ENCODE results near the gene TNFAIP8L3.

TNFAIP8L3 gene

DNA sequence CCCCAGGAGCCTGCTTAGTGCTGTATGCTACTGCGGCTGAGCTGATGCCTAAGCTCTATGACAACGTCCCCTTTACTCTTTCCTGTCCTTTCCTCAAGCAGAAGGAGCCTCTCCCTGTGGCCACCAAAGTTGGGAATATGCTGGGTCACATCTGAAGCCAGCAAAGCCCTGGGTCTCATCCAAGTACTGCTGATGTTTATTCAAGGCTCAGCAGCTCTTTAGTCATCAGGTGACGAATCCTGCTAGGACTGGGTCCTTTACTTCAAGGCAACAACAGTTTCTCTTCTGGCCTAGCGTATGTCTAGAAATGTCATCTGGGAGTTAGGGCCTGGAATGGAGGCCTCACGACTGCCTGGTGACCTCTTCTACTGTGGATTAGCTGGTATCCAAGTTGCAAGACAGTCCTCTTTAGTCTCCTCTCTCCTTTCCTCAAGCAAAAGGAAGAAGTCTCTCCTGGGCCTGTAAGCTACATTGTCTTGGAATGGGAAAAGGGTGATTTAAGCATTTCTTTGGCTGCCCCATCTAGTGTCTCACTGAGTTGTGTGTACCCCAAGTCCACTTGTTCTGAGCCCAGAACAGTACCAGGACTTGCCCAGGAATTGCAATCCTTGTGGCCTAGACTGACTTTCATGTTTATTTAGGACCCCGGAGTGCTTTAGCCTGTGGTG is 63.9 kb downstream of the TNFAIP8L3 start:
- DNase-seq (ENCODE audit: low read depth, low spot score): no peak
- Histone ChIP-seq H3K9ac (ENCODE audit: insufficient read length) (no peak overlapping the region), H3K9me3 (ENCODE audit: low read depth, low read length) (no peaks in the 10 kb centered on the region), H3K4me3 (no peak overlapping the region), H3K27ac (no peak overlapping the region), H3K36me3 (ENCODE audit: insufficient read depth, low read length) (no peaks in the 10 kb centered on the region)
- no peak for TF ChIP-seq EZH2 (IDR thresholded peaks at IDR 0.05)
- TF ChIP-seq FOXP2 (optimal IDR thresholded peaks at IDR 0.05; ENCODE audit: control extremely low read depth, extremely low read length, insufficient read depth): no peak
- TF ChIP-seq POLR2AphosphoS5 (IDR thresholded peaks at IDR 0.05; ENCODE audit: borderline replicate concordance, low read depth, low read length): no peak

DNA sequence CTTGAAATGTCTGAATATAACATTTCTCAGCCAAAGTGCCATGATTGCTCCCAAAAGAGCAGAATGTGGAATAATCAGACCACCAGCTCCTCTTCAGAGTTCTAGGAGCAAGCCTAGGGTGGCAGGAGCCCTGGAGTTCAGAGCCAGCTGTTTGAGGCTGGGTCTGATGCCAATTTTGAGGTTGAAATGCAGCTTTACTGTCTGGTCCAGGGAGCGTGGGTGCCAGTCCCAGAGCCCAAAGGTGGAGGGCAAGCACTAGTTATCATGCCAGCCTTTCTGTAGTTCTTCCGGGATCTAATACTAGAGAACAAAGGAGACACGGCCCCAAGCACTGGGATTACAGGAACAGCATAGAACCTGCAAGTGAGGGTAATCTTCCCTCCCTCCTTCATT is 69.3 kb downstream of the TNFAIP8L3 start:
- TF ChIP-seq EZH2 (IDR thresholded peaks at IDR 0.05) (no peak), FOXP2 (optimal IDR thresholded peaks at IDR 0.05; ENCODE audit: control extremely low read depth, extremely low read length, insufficient read depth) (no peak), POLR2AphosphoS5 (IDR thresholded peaks at IDR 0.05; ENCODE audit: borderline replicate concordance, low read depth, low read length) (no peak)
- H3K9ac ChIP-seq (ENCODE audit: insufficient read length): no peak overlapping the region
- no peak for DNase-seq (ENCODE audit: low read depth, low spot score)
- no peaks in the 10 kb centered on the region for H3K9me3 ChIP-seq (ENCODE audit: low read depth, low read length)
- no peaks in the 10 kb centered on the region for H3K36me3 ChIP-seq (ENCODE audit: insufficient read depth, low read length)
- H3K27ac ChIP-seq: no peak overlapping the region
- H3K4me3 ChIP-seq: no peak overlapping the region

DNA sequence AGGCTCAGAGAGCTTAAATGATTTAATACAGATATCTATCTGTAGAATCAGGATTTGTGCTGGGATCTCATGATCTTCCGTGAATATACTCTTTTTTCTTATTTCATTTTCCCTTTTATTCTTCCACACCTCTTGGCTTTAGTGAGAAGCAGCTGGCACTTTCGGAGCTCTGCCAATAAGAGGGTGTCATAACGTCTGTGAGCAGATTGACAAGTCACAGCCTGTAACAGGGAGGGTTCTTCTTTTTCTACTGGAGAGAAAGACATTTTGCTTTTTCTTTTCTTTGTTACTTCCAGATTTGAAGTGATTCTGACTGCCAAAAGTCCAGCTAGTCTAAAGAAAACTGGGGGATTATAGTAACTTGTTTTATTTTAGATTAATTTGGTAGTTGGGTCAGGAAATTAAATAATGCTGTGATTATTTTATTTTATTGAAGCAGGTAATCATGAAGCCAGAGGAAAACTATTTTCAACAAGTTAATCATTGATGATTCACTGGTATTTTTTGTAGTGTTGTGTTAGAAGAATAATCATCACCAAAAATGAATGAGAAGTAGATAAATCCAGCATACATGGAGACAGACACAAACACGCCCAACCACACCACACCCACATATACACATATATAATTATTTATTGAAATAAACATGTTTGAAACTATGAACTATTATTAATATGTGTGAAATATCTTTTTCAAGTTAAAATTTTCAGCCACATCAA is 69.8 kb downstream of the TNFAIP8L3 start:
- Histone ChIP-seq H3K9me3 (ENCODE audit: low read depth, low read length) (no peaks in the 10 kb centered on the region), H3K27ac (no peak overlapping the region), H3K36me3 (ENCODE audit: insufficient read depth, low read length) (no peaks in the 10 kb centered on the region), H3K4me3 (no peak overlapping the region), H3K9ac (ENCODE audit: insufficient read length) (no peak overlapping the region)
- TF ChIP-seq POLR2AphosphoS5 (IDR thresholded peaks at IDR 0.05; ENCODE audit: borderline replicate concordance, low read depth, low read length): no peak
- TF ChIP-seq FOXP2 (optimal IDR thresholded peaks at IDR 0.05; ENCODE audit: control extremely low read depth, extremely low read length, insufficient read depth): no peak
- TF ChIP-seq EZH2 (IDR thresholded peaks at IDR 0.05): no peak
- DNase-seq (ENCODE audit: low read depth, low spot score): no peak

- Histone ChIP-seq H3K9ac (ENCODE audit: insufficient read length) (no peak overlapping the region), H3K27ac (no peak overlapping the region), H3K4me3 (no peak overlapping the region), H3K9me3 (ENCODE audit: low read depth, low read length) (no peaks in the 10 kb centered on the region), H3K36me3 (ENCODE audit: insufficient read depth, low read length) (no peaks in the 10 kb centered on the region)
- DNase-seq (ENCODE audit: low read depth, low spot score): no peak
- TF ChIP-seq EZH2 (IDR thresholded peaks at IDR 0.05): no peak
- no peak for TF ChIP-seq FOXP2 (optimal IDR thresholded peaks at IDR 0.05; ENCODE audit: control extremely low read depth, extremely low read length, insufficient read depth)
Observed at GRCh38 chr15:51023499-51023898, 71.2 kb downstream of the TNFAIP8L3 start.

DNA sequence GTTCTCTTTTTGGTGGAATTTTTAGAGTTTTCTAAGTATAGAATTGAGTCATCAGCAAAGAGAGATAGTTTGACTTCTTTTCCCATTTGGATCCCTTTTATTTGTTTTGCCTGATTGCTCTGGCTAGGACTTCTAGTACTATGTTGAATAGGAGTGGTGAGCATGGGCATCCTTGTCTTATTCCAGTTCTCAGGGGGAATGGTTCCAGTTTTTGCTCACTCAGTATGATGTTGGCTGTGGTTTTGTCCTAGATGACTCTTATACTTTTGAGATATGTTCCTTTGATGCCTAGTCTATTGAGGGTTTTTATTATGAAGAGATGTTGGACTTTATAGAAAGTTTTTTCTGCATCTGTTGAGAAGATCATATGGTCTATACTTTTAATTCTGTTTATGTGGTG is 72.5 kb downstream of the TNFAIP8L3 start:
- H3K36me3 ChIP-seq (ENCODE audit: insufficient read depth, low read length): no peaks in the 10 kb centered on the region
- H3K4me3 ChIP-seq: no peak overlapping the region
- no peak for DNase-seq (ENCODE audit: low read depth, low spot score)
- H3K9me3 ChIP-seq (ENCODE audit: low read depth, low read length): no peaks in the 10 kb centered on the region
- TF ChIP-seq POLR2AphosphoS5 (IDR thresholded peaks at IDR 0.05; ENCODE audit: borderline replicate concordance, low read depth, low read length) (no peak), EZH2 (IDR thresholded peaks at IDR 0.05) (no peak), FOXP2 (optimal IDR thresholded peaks at IDR 0.05; ENCODE audit: control extremely low read depth, extremely low read length, insufficient read depth) (no peak)
- H3K9ac ChIP-seq (ENCODE audit: insufficient read length): no peak overlapping the region
- H3K27ac ChIP-seq: no peak overlapping the region

DNA sequence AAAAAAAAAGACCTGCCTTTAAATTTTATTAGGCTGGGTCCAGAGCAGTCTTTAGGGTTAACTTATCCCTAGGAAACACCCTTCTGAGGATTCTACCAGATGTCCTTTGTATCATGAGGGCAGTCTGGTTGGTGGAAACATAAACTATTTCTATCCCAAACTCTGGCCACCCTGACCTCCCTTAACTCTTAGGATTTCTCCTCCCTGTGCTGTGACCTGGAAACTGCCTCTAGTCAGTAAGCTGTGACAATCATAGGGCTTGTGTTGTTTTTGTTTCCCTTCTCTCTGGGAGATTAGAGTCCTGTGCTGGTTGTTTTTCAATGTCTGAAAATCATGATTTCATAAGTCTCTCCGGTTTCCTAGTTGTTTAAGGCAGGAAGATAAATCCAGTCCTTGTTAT is 78.1 kb downstream of the TNFAIP8L3 start:
- Histone ChIP-seq H3K9ac (ENCODE audit: insufficient read length) (no peak overlapping the region), H3K27ac (no peak overlapping the region), H3K36me3 (ENCODE audit: insufficient read depth, low read length) (no peaks in the 10 kb centered on the region), H3K4me3 (no peak overlapping the region), H3K9me3 (ENCODE audit: low read depth, low read length) (no peaks in the 10 kb centered on the region)
- TF ChIP-seq EZH2 (IDR thresholded peaks at IDR 0.05): no peak
- no peak for TF ChIP-seq FOXP2 (optimal IDR thresholded peaks at IDR 0.05; ENCODE audit: control extremely low read depth, extremely low read length, insufficient read depth)
- no peak for TF ChIP-seq POLR2AphosphoS5 (IDR thresholded peaks at IDR 0.05; ENCODE audit: borderline replicate concordance, low read depth, low read length)
- no peak for DNase-seq (ENCODE audit: low read depth, low spot score)

GRCh38 chr15:51011212-51011611 is 83.5 kb downstream of the TNFAIP8L3 start:
- TF ChIP-seq POLR2AphosphoS5 (IDR thresholded peaks at IDR 0.05; ENCODE audit: borderline replicate concordance, low read depth, low read length) (no peak), FOXP2 (optimal IDR thresholded peaks at IDR 0.05; ENCODE audit: control extremely low read depth, extremely low read length, insufficient read depth) (no peak), EZH2 (IDR thresholded peaks at IDR 0.05) (no peak)
- no peaks in the 10 kb centered on the region for H3K9me3 ChIP-seq (ENCODE audit: low read depth, low read length)
- H3K27ac ChIP-seq: no peak overlapping the region
- DNase-seq (ENCODE audit: low read depth, low spot score): no peak
- no peak overlapping the region for H3K9ac ChIP-seq (ENCODE audit: insufficient read length)
- no peaks in the 10 kb centered on the region for H3K36me3 ChIP-seq (ENCODE audit: insufficient read depth, low read length)
- no peak overlapping the region for H3K4me3 ChIP-seq

GRCh38 chr15:51007131-51007666 is 87.5 kb downstream of the TNFAIP8L3 start:
- no peak for TF ChIP-seq POLR2AphosphoS5 (IDR thresholded peaks at IDR 0.05; ENCODE audit: borderline replicate concordance, low read depth, low read length)
- no peak for TF ChIP-seq EZH2 (IDR thresholded peaks at IDR 0.05)
- no peak for TF ChIP-seq FOXP2 (optimal IDR thresholded peaks at IDR 0.05; ENCODE audit: control extremely low read depth, extremely low read length, insufficient read depth)
- no peaks in the 10 kb centered on the region for H3K9me3 ChIP-seq (ENCODE audit: low read depth, low read length)
- H3K4me3 ChIP-seq: no peak overlapping the region
- no peak overlapping the region for H3K9ac ChIP-seq (ENCODE audit: insufficient read length)
- no peak overlapping the region for H3K27ac ChIP-seq
- no peak for DNase-seq (ENCODE audit: low read depth, low spot score)
- no peaks in the 10 kb centered on the region for H3K36me3 ChIP-seq (ENCODE audit: insufficient read depth, low read length)

All from SK-N-MC (cell line).